Neural progenitor cell (in vitro differentiated cells): Measurements from ENCODE around the gene VWA8.
A peak's percentile ranks its signal among the peaks of the same experiment; 100 is the strongest.

Source experiments
- CTCF ChIP-seq: fragments of 200-600 bp; sonication (generic); IDR thresholded peaks from 2 replicates; pipeline ENCODE4 v1.5.1; 2017; ENCODE audit warnings: antibody characterized with exemption, mild to moderate bottlenecking
- EZH2 ChIP-seq: fragments of 200-600 bp; sonication (generic); IDR thresholded peaks from 2 replicates; pipeline ENCODE4 v1.6.1; 2017; ENCODE audit warnings: antibody characterized with exemption, mild to moderate bottlenecking, moderate library complexity

DNA sequence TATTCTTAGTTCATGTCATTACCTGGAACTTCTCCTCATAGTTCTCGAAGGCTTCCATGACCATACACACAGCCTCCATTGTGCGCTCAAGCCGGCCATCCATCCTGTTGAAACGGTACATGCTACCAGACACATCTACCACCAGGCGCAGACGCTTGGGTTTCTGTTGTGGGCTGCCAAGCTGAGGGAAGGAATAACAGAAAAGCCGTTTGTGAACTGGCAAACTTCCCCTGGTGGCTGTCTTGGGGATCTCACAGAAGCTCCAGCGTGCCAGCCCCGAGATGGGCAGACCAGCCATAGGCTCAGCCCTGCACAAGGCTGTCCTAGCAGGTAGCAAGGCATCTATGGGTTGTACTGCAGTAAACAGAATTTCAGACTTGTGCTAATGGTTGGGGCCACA, 373.4 kb downstream of the VWA8 start:
- TF ChIP-seq CTCF: peak; percentile 39
- no peak for TF ChIP-seq EZH2
